ENCODE data around the gene NUPR1.
"Not testable (repeated sequence)": the region's sequence is repeated elsewhere in the genome, so short reads cannot be mapped to it uniquely, and the experiment has no call there.

Gene NUPR1

DNA sequence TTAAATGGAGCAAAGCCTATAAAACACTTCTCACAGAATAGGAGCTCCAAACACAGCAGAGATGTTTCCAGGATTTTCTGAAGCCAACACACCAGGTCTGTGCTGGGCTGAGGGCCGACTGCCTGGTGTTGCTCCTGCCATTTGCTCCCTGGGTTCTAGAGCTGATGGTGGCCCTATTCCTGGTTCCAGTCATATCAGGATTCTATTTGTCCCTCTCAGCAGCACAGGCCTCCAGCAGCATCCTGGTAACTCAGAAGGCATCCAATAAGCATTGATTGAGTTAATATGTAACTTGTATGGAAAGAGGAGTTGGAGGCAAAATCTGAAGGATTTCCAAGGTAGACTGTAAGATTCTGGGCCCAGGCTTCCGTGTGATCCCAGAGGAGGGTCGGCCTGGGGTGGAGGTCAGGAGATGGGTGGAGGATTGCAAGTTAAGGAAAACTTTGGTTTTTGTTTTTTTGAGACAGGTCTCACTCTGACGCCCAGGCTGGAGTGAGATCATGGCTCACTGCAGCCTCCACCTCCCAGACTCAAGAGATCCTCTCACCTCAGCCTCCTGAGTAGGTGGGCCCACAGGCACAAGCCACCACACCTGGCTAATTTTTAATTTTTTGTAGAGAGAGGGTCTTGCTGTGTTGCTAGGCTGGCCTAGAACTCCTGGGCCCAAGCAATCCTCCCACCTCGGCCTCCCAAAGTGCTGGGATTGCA is 5.7 kb downstream of the NUPR1 start:
- Histone ChIP-seq H3K9me3 (no peaks in the 10 kb centered on the region), H3K4me3 (ENCODE audit: low read depth, low read length) (no peak overlapping the region), H3K27me3 (no peaks in the 10 kb centered on the region), H3K4me1 (no peaks in the 10 kb centered on the region), H3K36me3 (no peaks in the 10 kb centered on the region)
- TF ChIP-seq CTCF (IDR thresholded peaks at IDR 0.05; ENCODE audit: low read depth, low read length) = no peak
- no peak for DNase-seq

GRCh38 chr16:28531777-28532744 is 6.7 kb downstream of the NUPR1 start:
- no peaks in the 10 kb centered on the region for H3K9me3 ChIP-seq
- H3K4me3 ChIP-seq (ENCODE audit: low read depth, low read length) = no peak overlapping the region
- H3K4me1 ChIP-seq = no peaks in the 10 kb centered on the region
- no peak for DNase-seq
- H3K36me3 ChIP-seq = no peaks in the 10 kb centered on the region
- no peaks in the 10 kb centered on the region for H3K27me3 ChIP-seq
- no peak for TF ChIP-seq CTCF (IDR thresholded peaks at IDR 0.05; ENCODE audit: low read depth, low read length)

- Histone ChIP-seq H3K4me1 (no peaks in the 10 kb centered on the region), H3K4me3 (ENCODE audit: low read depth, low read length) (no peak overlapping the region), H3K9me3 (no peaks in the 10 kb centered on the region), H3K36me3 (no peaks in the 10 kb centered on the region), H3K27me3 (no peaks in the 10 kb centered on the region)
- TF ChIP-seq CTCF (IDR thresholded peaks at IDR 0.05; ENCODE audit: low read depth, low read length) = no peak
- no peak for DNase-seq
Measured at GRCh38 chr16:28529124-28529523, 9.7 kb downstream of the NUPR1 start.

DNA sequence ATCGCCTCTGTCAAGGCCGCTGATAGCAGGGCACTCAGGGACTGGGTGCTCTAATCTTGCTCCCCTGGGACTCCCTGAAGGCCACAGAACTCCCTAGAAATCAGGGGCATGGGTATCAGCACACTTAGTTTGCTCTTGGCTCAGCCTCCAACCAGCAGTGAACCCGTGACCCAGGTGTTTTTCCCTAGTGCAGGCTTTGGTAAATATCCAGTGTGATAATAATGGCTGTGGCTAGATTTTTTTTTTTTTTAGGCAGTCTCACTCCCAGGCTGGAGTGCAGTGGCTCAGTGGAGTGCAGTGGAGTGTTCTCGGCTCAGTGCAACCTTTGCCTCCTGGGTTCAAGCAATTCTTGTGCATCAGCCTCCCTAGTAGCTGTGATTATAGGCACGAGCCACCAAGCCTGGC is 10.3 kb downstream of the NUPR1 start:
- Histone ChIP-seq H3K27me3 (no peaks in the 10 kb centered on the region), H3K9me3 (no peaks in the 10 kb centered on the region), H3K36me3 (no peaks in the 10 kb centered on the region), H3K4me1 (no peaks in the 10 kb centered on the region), H3K4me3 (ENCODE audit: low read depth, low read length) (no peak overlapping the region)
- no peak for TF ChIP-seq CTCF (IDR thresholded peaks at IDR 0.05; ENCODE audit: low read depth, low read length)
- no peak for DNase-seq

- no peak for TF ChIP-seq CTCF (IDR thresholded peaks at IDR 0.05; ENCODE audit: low read depth, low read length)
- Histone ChIP-seq H3K36me3 (no peaks in the 10 kb centered on the region), H3K9me3 (no peaks in the 10 kb centered on the region), H3K4me1 (no peaks in the 10 kb centered on the region), H3K4me3 (ENCODE audit: low read depth, low read length) (no peak overlapping the region), H3K27me3 (no peaks in the 10 kb centered on the region)
- no peak for DNase-seq
Measured at GRCh38 chr16:28527985-28528384, 10.8 kb downstream of the NUPR1 start.

DNA sequence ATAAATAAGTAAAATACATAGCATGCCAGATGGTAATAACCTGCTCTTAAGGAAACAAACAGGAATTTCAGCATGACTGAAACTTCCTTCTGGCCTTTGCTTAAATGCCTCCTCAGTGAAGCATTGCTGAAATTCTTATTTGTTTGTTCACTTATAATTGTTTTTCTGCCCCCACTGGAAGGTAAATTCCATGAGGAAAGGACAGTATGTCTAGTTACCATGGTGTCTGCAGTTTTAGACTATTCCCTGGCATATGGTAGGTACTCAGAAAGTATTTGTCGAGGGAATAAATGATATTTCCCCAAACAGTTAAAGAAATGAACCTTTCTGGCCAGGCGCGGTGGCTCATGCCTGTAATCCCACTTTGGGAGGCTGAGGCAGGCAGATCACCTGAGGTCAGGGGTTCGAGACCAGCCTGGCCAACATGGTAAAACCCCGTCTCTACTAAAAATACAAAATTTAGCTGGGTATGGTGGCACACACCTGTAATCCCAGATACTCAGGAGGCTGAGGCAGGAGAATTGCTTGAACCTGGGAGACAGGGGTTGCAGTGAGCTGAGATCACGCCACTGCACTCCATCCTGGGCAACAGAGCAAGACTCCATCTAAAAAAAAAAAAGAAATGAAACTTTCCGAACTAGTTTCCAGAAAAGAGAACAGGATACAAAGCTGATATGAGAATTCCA is 11.5 kb downstream of the NUPR1 start:
- not testable (repeated sequence) for H3K36me3 ChIP-seq; H3K4me1 ChIP-seq; H3K4me3 ChIP-seq (ENCODE audit: low read depth, low read length); H3K9me3 ChIP-seq; H3K27me3 ChIP-seq; DNase-seq
